ENCODE results near the gene MOB1A.

- no peak for TF ChIP-seq TAF1 (IDR thresholded peaks at IDR 0.05; ENCODE audit: borderline replicate concordance, low read depth, low read length)
- no peak for TF ChIP-seq POLR2A (IDR thresholded peaks at IDR 0.05; ENCODE audit: low read depth, low read length)
Observed at GRCh38 chr2:74194799-74195198, 16.1 kb upstream of the MOB1A start.

All from GM12892 (cell line).